A549 treated with ZK216348 at 1 μM for 4 hours (cell line): ENCODE results near the gene RTF2. TPM values are rescaled to one million over a fixed set of nuclear protein-coding genes. Genes with fewer than 3 reads are reported as not detected.

ENCODE experiments used
- total RNA-seq: library from RNA; stranded (reverse); fragments of 200-300 nt; extraction: Qiagen RNA extraction; gene quantifications from 5 replicates; pipeline ENCODE4 v1.2.3, GENCODE V29; 2022; ENCODE audit warnings: low read depth

RTF2 gene, protein sequence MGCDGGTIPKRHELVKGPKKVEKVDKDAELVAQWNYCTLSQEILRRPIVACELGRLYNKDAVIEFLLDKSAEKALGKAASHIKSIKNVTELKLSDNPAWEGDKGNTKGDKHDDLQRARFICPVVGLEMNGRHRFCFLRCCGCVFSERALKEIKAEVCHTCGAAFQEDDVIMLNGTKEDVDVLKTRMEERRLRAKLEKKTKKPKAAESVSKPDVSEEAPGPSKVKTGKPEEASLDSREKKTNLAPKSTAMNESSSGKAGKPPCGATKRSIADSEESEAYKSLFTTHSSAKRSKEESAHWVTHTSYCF
- total RNA-seq = 87.2 to 89.6 TPM (median 88.4 TPM) in 5 replicates

GRCh38 chr20:56468316-56469076, at the start of gene RTF2:
Gene RTF2, plus strand, starts transcription at chr20:56468627. Its CDS starts 71 bp downstream, at chr20:56468698.

DNA sequence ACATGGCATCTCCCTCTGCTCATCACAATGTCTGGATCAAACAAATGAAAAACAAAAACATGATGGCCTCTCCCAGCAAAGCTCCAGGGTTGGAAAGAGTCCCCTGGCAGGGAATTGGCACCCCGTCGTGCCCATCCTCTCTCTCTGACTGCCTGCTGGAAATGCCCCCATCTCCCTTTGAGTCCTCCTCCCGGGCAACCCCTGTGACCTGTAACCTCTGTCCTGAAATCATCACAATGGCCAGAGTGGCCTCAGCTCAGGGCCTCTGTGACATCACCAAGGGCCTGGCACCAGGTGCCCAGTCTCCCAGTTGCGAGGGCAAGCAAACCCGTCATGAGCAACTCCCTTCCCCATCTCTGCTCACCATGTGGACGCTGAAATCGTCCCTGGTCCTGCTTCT, 56.0 kb downstream of the RTF2 start, which contains the start of gene FAM209A:
Gene FAM209A, plus strand, starts transcription at position 301 of the 400 bp plus-strand sequence. Its CDS starts 65 bp downstream, at position 366.

DNA sequence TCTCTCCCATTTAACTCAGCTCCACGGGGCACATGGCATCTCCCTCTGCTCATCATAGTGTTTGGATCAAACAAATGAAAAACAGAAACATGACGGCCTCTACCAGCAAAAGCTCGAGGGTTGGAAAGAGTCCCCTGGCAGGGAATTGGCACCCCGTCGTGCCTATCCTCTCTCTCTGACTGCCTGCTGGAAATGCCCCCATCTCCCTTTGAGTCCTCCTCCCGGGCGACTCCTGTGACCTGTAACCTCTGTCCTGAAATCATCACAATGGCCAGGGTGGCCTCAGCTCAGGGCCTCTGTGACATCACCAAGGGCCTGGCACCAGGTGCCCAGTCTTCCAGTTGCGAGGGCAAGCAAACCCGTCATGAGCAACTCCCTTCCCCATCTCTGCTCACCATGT, 64.5 kb downstream of the RTF2 start, which contains the start of gene FAM209B:
Gene FAM209B, plus strand, starts transcription at position 301 of the 400 bp plus-strand sequence. Its CDS starts 96 bp downstream, at position 397.

Other genes starting within 250 kb of the RTF2 start
- gene MC3R, start 219.9 kb upstream of the RTF2 start, total RNA-seq = not detected in 5 replicates
- gene FAM210B, start 109.7 kb upstream of the RTF2 start, total RNA-seq = 8.5 to 12.8 TPM (median 12.5 TPM) in 5 replicates
- gene AURKA, start 76.4 kb upstream of the RTF2 start, total RNA-seq = 98.8 to 110 TPM (median 107 TPM) in 5 replicates
- gene CSTF1, start 76.0 kb upstream of the RTF2 start, total RNA-seq = 34.3 to 38.9 TPM (median 37.7 TPM) in 5 replicates
- 0.08 to 0.09 TPM in 2 of 5 replicates, not detected in the others for gene CASS4, start 56.4 kb upstream of the RTF2 start, total RNA-seq
- gene FAM209A, start 56.1 kb downstream of the RTF2 start, total RNA-seq = 0.19 to 0.55 TPM (median 0.33 TPM) in 4 of 5 replicates, not detected in the other
- 0.34 to 1.00 TPM (median 0.75 TPM) in 4 of 5 replicates, not detected in the other for gene FAM209B, start 64.6 kb downstream of the RTF2 start, total RNA-seq
- 14.4 to 16.9 TPM (median 15.0 TPM) in 5 replicates for gene TFAP2C, start 160.7 kb downstream of the RTF2 start, total RNA-seq